Keratinocyte (primary cell): ENCODE results near the gene ADAMTS4. TPM values are rescaled to one million over a fixed set of nuclear protein-coding genes. Genes with fewer than 3 reads are reported as not detected.

ENCODE experiments used
- DNase-seq: peaks from one replicate; pipeline ENCODE4 v3.0.0-alpha.2; 2011; ENCODE audit warnings: low read depth, missing footprints, low spot score
- FAIRE-seq: peaks from 2 replicates; lab custom pipeline; 2011; peaks lifted over from hg19 to GRCh38; lab: Jason Lieb, UNC
- H2AFZ ChIP-seq: 2 replicates; pipeline ENCODE4 v1.6.0; 2012; ENCODE audit warnings: low read length, control low read depth, inconsistent platforms; ENCODE audit not compliant: control insufficient read depth
- H3K27ac ChIP-seq: 2 replicates; pipeline ENCODE4 v1.5.1; 2011; ENCODE audit warnings: low read length; ENCODE audit not compliant: control insufficient read depth, insufficient read depth
- H3K27me3 ChIP-seq: 3 replicates; pipeline ENCODE4 v1.6.0; 2011; ENCODE audit warnings: low read length; ENCODE audit not compliant: control insufficient read depth, insufficient read depth; ENCODE audit errors: extremely low read depth
- H3K36me3 ChIP-seq, 2 experiments: 2 replicates in 1 of 2; 3 replicates in 1 of 2; pipeline ENCODE4 v1.5.1; 2011; ENCODE audit warnings: low read length in 2 of 2, mild to moderate bottlenecking in 1 of 2; ENCODE audit not compliant: control insufficient read depth in 2 of 2, insufficient read depth in 2 of 2; ENCODE audit errors: extremely low read depth in 1 of 2
- H3K4me1 ChIP-seq: 3 replicates; pipeline ENCODE4 v1.5.1; 2011; ENCODE audit warnings: low read length; ENCODE audit not compliant: control insufficient read depth, insufficient read depth; ENCODE audit errors: extremely low read depth
- H3K4me2 ChIP-seq: 3 replicates; pipeline ENCODE4 v1.6.0; 2011; ENCODE audit warnings: low read depth, low read length; ENCODE audit not compliant: control insufficient read depth, insufficient read depth; ENCODE audit errors: extremely low read depth
- H3K4me3 ChIP-seq, 3 experiments: fragments of 200-600 bp in 1 of 3; sonication (generic) in 1 of 3; 2 replicates in 2 of 3; 3 replicates in 1 of 3; pipeline ENCODE4 v1.5.1; 2011 to 2016; ENCODE audit warnings: low read length in 3 of 3, mild to moderate bottlenecking in 3 of 3, control low read depth in 2 of 3, inconsistent platforms in 1 of 3, low read depth in 1 of 3, mixed read lengths in 1 of 3, mixed run types in 1 of 3, moderate library complexity in 1 of 3; ENCODE audit not compliant: control insufficient read depth in 2 of 3, insufficient read depth in 2 of 3; ENCODE audit errors: extremely low read depth in 1 of 3
- H3K79me2 ChIP-seq: 2 replicates; pipeline ENCODE4 v1.6.0; 2012; ENCODE audit warnings: low read length; ENCODE audit not compliant: control insufficient read depth, insufficient read depth
- H3K9ac ChIP-seq: 3 replicates; pipeline ENCODE4 v1.6.0; 2011; ENCODE audit warnings: low read length; ENCODE audit not compliant: control insufficient read depth, insufficient read depth; ENCODE audit errors: extremely low read depth
- H3K9me1 ChIP-seq: 3 replicates; pipeline ENCODE4 v1.6.0; 2011; ENCODE audit warnings: low read length; ENCODE audit not compliant: control insufficient read depth, insufficient read depth; ENCODE audit errors: extremely low read depth
- H3K9me3 ChIP-seq: 2 replicates; pipeline ENCODE4 v1.5.1; 2012; ENCODE audit warnings: low read depth, low read length; ENCODE audit not compliant: control insufficient read depth
- H4K20me1 ChIP-seq: 3 replicates; pipeline ENCODE4 v1.6.0; 2011; ENCODE audit warnings: low read length; ENCODE audit not compliant: control insufficient read depth, insufficient read depth; ENCODE audit errors: extremely low read depth
- CTCF ChIP-seq, 3 experiments: IDR thresholded peaks in 1 of 3; conservative IDR thresholded peaks in 1 of 3; optimal IDR thresholded peaks in 1 of 3; 2 replicates in 2 of 3; 3 replicates in 1 of 3; pipeline versions ENCODE3 to v1.5.1; 2011; ENCODE audit warnings: low read length in 3 of 3, mild to moderate bottlenecking in 3 of 3, moderate library complexity in 2 of 3, control low read depth in 1 of 3, inconsistent platforms in 1 of 3; ENCODE audit not compliant: insufficient read depth in 2 of 3; ENCODE audit errors: extremely low read depth in 1 of 3
- EZH2 ChIP-seq: IDR thresholded peaks from one replicate; pipeline ENCODE4 v1.6.1; 2012; ENCODE audit warnings: inconsistent platforms, mild to moderate bottlenecking, low read length, moderate library complexity
- dilution Hi-C: fragments of 300-500 bp; cut with MboI; formaldehyde crosslinking; loops from one replicate; pipeline ENCODE4 v1.7.0; 2020; ENCODE audit warnings: low sequenced_read_pairs; ENCODE audit not compliant: extremely low pct_ligation_motif_present
- polyA plus RNA-seq, 5 experiments: library from polyadenylated mRNA; depleted of rRNA in 3 of 5; stranded (reverse) in 3 of 5; stranded (forward) in 1 of 5; unstranded in 1 of 5; fragments of >200 nt; gene quantifications; 1 replicate in 1 of 5; 2 replicates in 3 of 5; 3 replicates in 1 of 5; pipeline versions ENCODE4 v1.2.1 to v1.2.3, GENCODE V29; 2011 to 2012; ENCODE audit warnings: missing spikeins in 2 of 5, low read depth in 1 of 5, low replicate concordance in 1 of 5

ADAMTS4 gene
- polyA plus RNA-seq, 1 donor (not counting 4 experiments of a cell fraction or from before 2014, with no cell fraction given), result 0.35 TPM

DNA sequence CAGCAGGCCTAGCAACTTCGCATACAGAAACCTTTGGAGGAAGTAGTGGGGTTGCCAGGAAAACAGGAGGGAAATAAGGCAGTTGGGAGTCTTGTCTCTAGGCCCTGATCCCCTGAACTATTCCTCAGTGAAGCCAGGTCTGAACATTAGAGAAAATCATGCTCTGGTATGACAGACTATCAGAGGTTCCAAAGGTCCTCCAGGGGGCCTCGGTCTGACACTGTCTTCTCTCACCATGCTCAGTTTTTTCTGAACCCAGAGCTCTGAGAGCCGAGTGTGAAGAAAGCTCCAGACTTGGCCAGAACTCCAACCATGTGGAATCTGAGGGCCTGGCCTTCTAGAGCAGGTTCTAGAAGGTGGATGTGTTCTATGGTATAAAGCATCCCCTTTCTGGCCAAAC is 31.0 kb upstream of the ADAMTS4 start:
- H3K4me1 ChIP-seq, result peaks cover 19% of the 10 kb centered on the region
- H3K9me3 ChIP-seq, result no peaks in the 10 kb centered on the region
- peaks cover 13% of the 10 kb centered on the region for H3K79me2 ChIP-seq
- H3K27ac ChIP-seq, result no peak overlapping the region
- no peaks in the 10 kb centered on the region for H4K20me1 ChIP-seq
- H3K4me2 ChIP-seq, result no peak overlapping the region
- no peaks in the 10 kb centered on the region for H3K27me3 ChIP-seq
- TF ChIP-seq EZH2 (no peak), CTCF (optimal IDR thresholded peaks at IDR 0.05 in 1 of 3, IDR thresholded peaks at IDR 0.05 in 1 of 3, conservative IDR thresholded peaks at IDR 0.05 in 1 of 3; ENCODE audit: extremely low read depth in 1 of 3, insufficient read depth in 2 of 3, low read length in 3 of 3) (peak in 1 of 3 experiments; percentile 15)
- no peak overlapping the region for H2AFZ ChIP-seq
- no peaks in the 10 kb centered on the region for H3K9me1 ChIP-seq
- H3K36me3 ChIP-seq, result peaks cover 12 to 17% of the 10 kb centered on the region in 2 experiments
- no peak overlapping the region for H3K4me3 ChIP-seq
- DNase-seq (no peak), FAIRE-seq (no peak)
- dilution Hi-C loops, result no loop called here
- no peak overlapping the region for H3K9ac ChIP-seq

GRCh38 chr1:161228032-161228431 is 29.2 kb upstream of the ADAMTS4 start:
- Histone ChIP-seq H3K9ac (no peak overlapping the region), H3K27me3 (no peaks in the 10 kb centered on the region), H2AFZ (no peak overlapping the region), H3K36me3 (peaks cover 12 to 17% of the 10 kb centered on the region in 2 experiments), H3K79me2 (peaks cover 13% of the 10 kb centered on the region), H4K20me1 (no peaks in the 10 kb centered on the region), H3K4me1 (peaks cover 19% of the 10 kb centered on the region), H3K9me1 (no peaks in the 10 kb centered on the region), H3K27ac (no peak overlapping the region), H3K4me3 (peak overlapping the region in 1 of 3 experiments; percentile 88), H3K9me3 (no peaks in the 10 kb centered on the region), H3K4me2 (peak overlapping the region; percentile 97)
- TF ChIP-seq CTCF (optimal IDR thresholded peaks at IDR 0.05 in 1 of 3, IDR thresholded peaks at IDR 0.05 in 1 of 3, conservative IDR thresholded peaks at IDR 0.05 in 1 of 3; ENCODE audit: extremely low read depth in 1 of 3, insufficient read depth in 2 of 3, low read length in 3 of 3), result no peak
- no peak for TF ChIP-seq EZH2
- FAIRE-seq (no peak), DNase-seq (no peak)
- dilution Hi-C loops, result no loop called here
